Measurements from ENCODE around the gene DAAM1.

The DAAM1 gene

GRCh38 chr14:59240356-59240755 is 51.9 kb downstream of the DAAM1 start:
- TF ChIP-seq CTCF (conservative IDR thresholded peaks at IDR 0.05; ENCODE audit: low read depth, low read length), result no peak
- DNase-seq (ENCODE audit: low read depth), result no peak

DNA sequence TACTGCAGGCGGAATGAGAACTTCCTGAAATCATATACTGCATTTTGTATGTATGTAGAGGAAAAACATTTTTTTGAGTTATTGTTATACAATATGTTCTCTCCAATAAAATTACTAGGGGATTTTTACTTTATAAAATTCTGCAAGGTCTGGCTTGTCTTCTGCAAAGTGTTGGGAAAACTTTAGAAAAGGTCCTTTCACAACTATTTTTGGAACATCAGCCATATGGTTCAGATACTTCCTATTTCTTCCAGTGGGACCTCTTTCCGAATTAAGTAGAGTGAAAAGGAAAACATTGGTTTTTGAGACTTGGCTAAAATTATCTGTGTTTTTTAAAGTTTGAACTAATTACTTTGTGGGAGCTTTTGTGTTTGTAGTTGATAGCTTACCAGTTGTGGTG is 52.7 kb downstream of the DAAM1 start:
- TF ChIP-seq CTCF (conservative IDR thresholded peaks at IDR 0.05; ENCODE audit: low read depth, low read length), result no peak
- no peak overlapping the region for H3K4me3 ChIP-seq (ENCODE audit: low read depth, low read length)
- no peak for DNase-seq (ENCODE audit: low read depth)

More at GRCh38 chr14:59240356-59240755, 51.9 kb downstream of the DAAM1 start:
- H3K4me3 ChIP-seq (ENCODE audit: low read depth, low read length), result no peak overlapping the region

GRCh38 chr14:59243174-59243573 is 54.7 kb downstream of the DAAM1 start:
- DNase-seq (ENCODE audit: low read depth), result no peak
- no peak overlapping the region for H3K4me3 ChIP-seq (ENCODE audit: low read depth, low read length)
- no peak for TF ChIP-seq CTCF (conservative IDR thresholded peaks at IDR 0.05; ENCODE audit: low read depth, low read length)

DNA sequence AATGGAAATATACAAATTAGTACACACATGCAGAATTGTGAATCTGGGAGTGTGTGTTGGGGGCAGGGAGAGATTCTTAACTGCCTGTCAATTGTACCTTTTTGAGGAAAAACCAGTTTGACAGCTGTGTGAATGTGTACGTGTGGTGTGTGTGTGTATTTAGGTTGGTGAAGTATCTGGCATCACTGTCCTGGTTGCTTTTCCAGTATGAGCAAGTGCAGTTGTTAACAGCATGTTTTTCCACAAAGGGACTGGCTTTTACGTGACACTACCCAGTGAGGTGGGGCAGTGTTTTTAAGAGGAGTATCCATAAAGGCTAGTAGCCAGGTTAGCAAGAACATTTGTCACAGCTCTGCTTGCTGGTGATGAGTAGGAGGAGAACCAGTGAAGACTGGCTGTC is 56.1 kb downstream of the DAAM1 start:
- DNase-seq (ENCODE audit: low read depth), result no peak
- TF ChIP-seq CTCF (conservative IDR thresholded peaks at IDR 0.05; ENCODE audit: low read depth, low read length), result no peak
- H3K4me3 ChIP-seq (ENCODE audit: low read depth, low read length), result no peak overlapping the region

- TF ChIP-seq CTCF (conservative IDR thresholded peaks at IDR 0.05; ENCODE audit: low read depth, low read length), result no peak
- no peak for DNase-seq (ENCODE audit: low read depth)
- H3K4me3 ChIP-seq (ENCODE audit: low read depth, low read length), result no peak overlapping the region
Measured at GRCh38 chr14:59245809-59246295, 57.4 kb downstream of the DAAM1 start.

DNA sequence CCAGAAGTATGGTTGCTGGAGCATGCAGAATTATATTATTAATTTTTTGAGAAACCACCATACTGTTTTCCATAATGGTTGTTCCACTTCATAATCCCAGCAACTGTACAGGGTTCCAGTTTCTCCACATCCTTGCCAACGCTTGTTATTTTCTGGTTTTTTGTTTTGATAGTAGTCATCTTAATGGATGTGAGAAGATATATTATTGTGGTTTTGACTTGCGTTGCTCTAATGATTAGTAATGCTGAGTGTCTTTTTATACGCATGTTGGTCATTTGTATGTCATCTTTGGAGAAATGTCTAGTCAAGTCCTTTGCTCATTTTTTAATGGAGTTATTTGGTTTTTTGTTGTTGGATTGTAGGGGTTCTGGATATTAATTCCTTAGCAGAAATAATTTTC is 58.1 kb downstream of the DAAM1 start:
- no peak for DNase-seq (ENCODE audit: low read depth)
- TF ChIP-seq CTCF (conservative IDR thresholded peaks at IDR 0.05; ENCODE audit: low read depth, low read length), result no peak
- H3K4me3 ChIP-seq (ENCODE audit: low read depth, low read length), result no peak overlapping the region

DNA sequence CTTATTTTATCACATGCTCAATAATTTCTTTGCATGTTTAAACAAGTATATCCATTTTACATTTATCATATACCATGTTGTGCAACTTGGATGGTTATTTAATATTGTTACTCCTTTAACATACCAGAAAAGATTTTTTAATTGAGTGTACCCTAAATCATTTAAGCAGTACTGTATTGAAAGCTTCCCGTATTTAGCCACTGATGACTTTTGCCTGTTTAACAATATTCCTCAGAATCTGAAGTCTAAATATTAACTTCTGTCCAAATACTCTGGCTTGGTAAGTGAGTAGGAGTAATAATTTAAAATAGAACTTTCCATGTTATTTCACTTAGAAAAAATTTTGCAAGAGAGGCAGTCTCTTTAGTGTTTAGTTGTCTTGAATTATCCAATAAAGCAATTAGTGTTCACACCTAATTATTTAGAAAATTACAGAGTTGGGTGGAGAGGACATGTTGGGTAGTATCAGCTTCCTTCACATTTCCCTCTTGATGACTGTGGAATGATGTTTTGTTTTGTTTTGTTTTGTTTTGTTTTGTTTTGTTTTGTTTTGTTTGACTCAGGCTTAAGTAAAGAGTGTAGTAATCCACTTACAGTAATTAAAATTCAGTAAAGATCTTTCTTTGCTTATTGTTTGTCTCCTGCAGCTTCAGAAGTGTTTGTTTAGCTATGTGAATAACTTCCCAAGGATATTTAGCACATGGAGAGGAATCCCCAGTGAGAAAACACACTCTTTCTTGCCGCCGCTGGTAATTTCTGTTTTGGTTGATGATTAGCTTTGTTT is 59.5 kb downstream of the DAAM1 start:
- no peak overlapping the region for H3K4me3 ChIP-seq (ENCODE audit: low read depth, low read length)
- no peak for DNase-seq (ENCODE audit: low read depth)
- TF ChIP-seq CTCF (conservative IDR thresholded peaks at IDR 0.05; ENCODE audit: low read depth, low read length), result no peak

All from choroid plexus epithelial cell (primary cell).